Measurements from ENCODE around the gene HSD11B2.

DNA sequence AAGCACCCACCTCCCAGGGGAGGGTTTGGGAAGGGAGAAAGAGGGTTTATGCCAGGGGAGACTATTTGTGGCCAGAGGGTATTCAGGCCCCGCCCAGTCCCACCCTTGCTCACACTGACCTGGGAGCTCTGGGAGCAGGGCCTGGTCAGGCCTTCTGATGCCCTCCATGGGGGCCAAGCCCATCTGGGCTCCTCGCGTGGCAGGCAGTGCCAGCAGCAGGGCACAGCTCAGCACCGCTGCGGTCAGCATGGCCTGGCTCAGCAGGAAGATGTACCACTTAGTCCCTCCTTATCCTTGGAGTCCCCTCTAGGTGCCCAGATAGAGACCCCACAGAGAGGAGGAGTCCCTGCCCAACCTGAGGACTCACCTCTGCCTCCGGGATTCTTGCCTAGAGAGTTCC is 52.2 kb downstream of the HSD11B2 start, which contains the start of gene AGRP:
- TF ChIP-seq CTCF (IDR thresholded peaks at IDR 0.05; ENCODE audit: low read depth, low read length, poor library complexity, severe bottlenecking) (no peak), EZH2phosphoT487 (IDR thresholded peaks at IDR 0.05; ENCODE audit: borderline replicate concordance, low read length) (no peak)

Measured in DOHH2 (cell line).